RWPE2 (cell line): Measurements from ENCODE around the gene SIGLEC1.

Experiments used
- ATAC-seq: fragments of 200-7000 bp; cut with Tn5 transposase; 3 replicates; pipeline ENCODE4 v1.9.1; 2021; ENCODE audit warnings: low read depth
- DNase-seq: peaks from one replicate; pipeline ENCODE4 v3.0.0-alpha.2; 2020; ENCODE audit warnings: low spot score
- H3K27ac ChIP-seq: fragments of 450-650 bp; 2 replicates; pipeline ENCODE4 v1.5.1; 2017; ENCODE audit warnings: mild to moderate bottlenecking; ENCODE audit not compliant: poor library complexity, severe bottlenecking
- H3K27me3 ChIP-seq: fragments of 250-450 bp; sonication (Bioruptor Pico); 2 replicates; pipeline ENCODE4 v1.5.1; 2021; ENCODE audit warnings: mild to moderate bottlenecking, moderate library complexity; ENCODE audit not compliant: insufficient read depth, poor library complexity, severe bottlenecking
- H3K36me3 ChIP-seq: fragments of 250-450 bp; sonication (Bioruptor Pico); 2 replicates; pipeline ENCODE4 v1.5.1; 2020; ENCODE audit warnings: low read depth, mild to moderate bottlenecking, moderate library complexity
- H3K4me1 ChIP-seq: fragments of 250-450 bp; sonication (Bioruptor Pico); 2 replicates; pipeline ENCODE4 v1.5.1; 2021; ENCODE audit warnings: mild to moderate bottlenecking, moderate library complexity; ENCODE audit not compliant: insufficient read depth, poor library complexity, severe bottlenecking
- H3K4me3 ChIP-seq: fragments of 250-450 bp; sonication (Bioruptor Pico); 2 replicates; pipeline ENCODE4 v1.5.1; 2021; ENCODE audit warnings: mild to moderate bottlenecking, moderate library complexity; ENCODE audit not compliant: severe bottlenecking
- H3K9me3 ChIP-seq: fragments of 250-450 bp; sonication (Bioruptor Pico); 2 replicates; pipeline ENCODE4 v1.5.1; 2021; ENCODE audit warnings: mild to moderate bottlenecking, moderate library complexity; ENCODE audit not compliant: severe bottlenecking
- CTCF ChIP-seq: fragments of 450-650 bp; IDR thresholded peaks from one replicate; pipeline ENCODE4 v1.5.1; 2017; ENCODE audit warnings: mild to moderate bottlenecking, moderate library complexity; ENCODE audit not compliant: poor library complexity, severe bottlenecking

SIGLEC1 gene

GRCh38 chr20:3691306-3691705, 21.1 kb downstream of the SIGLEC1 start:
- ATAC-seq, result no peak
- no peaks in the 10 kb centered on the region for H3K4me1 ChIP-seq
- H3K27me3 ChIP-seq, result no peaks in the 10 kb centered on the region
- no peak overlapping the region for H3K4me3 ChIP-seq
- no peak for TF ChIP-seq CTCF
- DNase-seq, result no peak
- H3K9me3 ChIP-seq, result no peaks in the 10 kb centered on the region
- H3K36me3 ChIP-seq, result no peaks in the 10 kb centered on the region
- H3K27ac ChIP-seq, result no peak overlapping the region

GRCh38 chr20:3690413-3690812, 22.0 kb downstream of the SIGLEC1 start:
- TF ChIP-seq CTCF, result no peak
- no peaks in the 10 kb centered on the region for H3K27me3 ChIP-seq
- DNase-seq, result no peak
- no peaks in the 10 kb centered on the region for H3K4me1 ChIP-seq
- no peaks in the 10 kb centered on the region for H3K36me3 ChIP-seq
- ATAC-seq, result no peak
- H3K4me3 ChIP-seq, result no peak overlapping the region
- no peak overlapping the region for H3K27ac ChIP-seq
- H3K9me3 ChIP-seq, result no peaks in the 10 kb centered on the region

GRCh38 chr20:3689978-3690377, 22.4 kb downstream of the SIGLEC1 start:
- Histone ChIP-seq H3K4me1 (no peaks in the 10 kb centered on the region), H3K4me3 (no peak overlapping the region), H3K9me3 (no peaks in the 10 kb centered on the region), H3K36me3 (no peaks in the 10 kb centered on the region), H3K27ac (no peak overlapping the region), H3K27me3 (no peaks in the 10 kb centered on the region)
- DNase-seq (no peak), ATAC-seq (no peak)
- TF ChIP-seq CTCF, result no peak

GRCh38 chr20:3687655-3688054, 24.7 kb downstream of the SIGLEC1 start:
- 0 out of 3 replicates have a peak, but pooled peaks have one; percentile 28 for ATAC-seq

More at GRCh38 chr20:3687655-3688054, 24.7 kb downstream of the SIGLEC1 start:
- H3K36me3 ChIP-seq, result no peaks in the 10 kb centered on the region
- H3K9me3 ChIP-seq, result no peaks in the 10 kb centered on the region
- H3K4me3 ChIP-seq, result no peak overlapping the region
- no peak overlapping the region for H3K27ac ChIP-seq
- H3K27me3 ChIP-seq, result no peaks in the 10 kb centered on the region
- no peak for DNase-seq
- no peak for TF ChIP-seq CTCF
- no peaks in the 10 kb centered on the region for H3K4me1 ChIP-seq
